HEK293 (cell line): Measurements from ENCODE around the gene SH2D4B.

Experiments used
- CTCF ChIA-PET: fragments of 350-600 bp; formaldehyde crosslinking; extraction: SDS; loops from one replicate; lab custom pipeline; 2021; ENCODE audit warnings: antibody characterized with exemption; lab: Yijun Ruan, JAX
- POLR2A ChIA-PET: fragments of 300-600 bp; formaldehyde crosslinking; extraction: SDS; loops from one replicate; lab custom pipeline; 2020; ENCODE audit warnings: antibody characterized with exemption, inconsistent platforms; lab: Yijun Ruan, JAX
- H3K27ac ChIP-seq: fragments of 200-500 bp; sonication (Bioruptor generic); 2 replicates; pipeline ENCODE4 v1.5.1; 2014; ENCODE audit warnings: low read depth, low read length, control low read depth, inconsistent platforms; ENCODE audit errors: extremely low read depth
- H3K36me3 ChIP-seq, 2 experiments: fragments of 200-500 bp in 1 of 2; sonication (Bioruptor generic) in 1 of 2; 1 replicate in 1 of 2; 2 replicates in 1 of 2; pipeline ENCODE4 v1.5.1; 2014 to 2017; ENCODE audit warnings: inconsistent platforms in 2 of 2, low read length in 2 of 2; ENCODE audit not compliant: control insufficient read depth in 2 of 2, insufficient read depth in 1 of 2
- H3K4me1 ChIP-seq: fragments of 200-500 bp; sonication (Bioruptor generic); 2 replicates; pipeline ENCODE4 v1.5.1; 2014; ENCODE audit warnings: mild to moderate bottlenecking, low read length, inconsistent platforms; ENCODE audit not compliant: control insufficient read depth, insufficient read depth
- H3K4me3 ChIP-seq: 2 replicates; pipeline ENCODE4 v1.5.1; 2011; ENCODE audit warnings: low read depth, mild to moderate bottlenecking, control low read depth, low read length, moderate library complexity
- H3K9me3 ChIP-seq: fragments of 200-500 bp; sonication (Bioruptor generic); 2 replicates; pipeline ENCODE4 v1.5.1; 2014; ENCODE audit warnings: low read depth, low read length, inconsistent platforms; ENCODE audit not compliant: control insufficient read depth, insufficient read depth
- MZF1 ChIP-seq: fragments of 450-650 bp; formaldehyde crosslinking; IDR thresholded peaks from 2 replicates; pipeline ENCODE4 v1.5.1; 2017; ENCODE audit warnings: missing biosample characterization, missing genetic modification characterization, borderline replicate concordance
- OVOL3 ChIP-seq: fragments of 450-650 bp; formaldehyde crosslinking; IDR thresholded peaks from 2 replicates; pipeline ENCODE4 v1.5.1; 2016; ENCODE audit warnings: missing biosample characterization, missing genetic modification characterization
- PRDM1 ChIP-seq: fragments of 450-650 bp; formaldehyde crosslinking; IDR thresholded peaks from 2 replicates; pipeline ENCODE4; 2016; ENCODE audit warnings: missing biosample characterization, missing genetic modification characterization
- SP7 ChIP-seq: fragments of 450-650 bp; formaldehyde crosslinking; IDR thresholded peaks from 2 replicates; pipeline ENCODE4 v1.5.1; 2016; ENCODE audit warnings: missing biosample characterization, missing genetic modification characterization
- ZIC2 ChIP-seq: fragments of 450-650 bp; formaldehyde crosslinking; IDR thresholded peaks from 2 replicates; pipeline ENCODE4 v1.5.1; 2016; ENCODE audit warnings: missing biosample characterization, missing genetic modification characterization
- ZNF335 ChIP-seq: fragments of 450-650 bp; formaldehyde crosslinking; conservative IDR thresholded peaks from 2 replicates; pipeline ENCODE4 v1.5.1; 2016; ENCODE audit warnings: missing biosample characterization, missing genetic modification characterization
- ZNF660 ChIP-seq: fragments of 450-650 bp; IDR thresholded peaks from 2 replicates; pipeline ENCODE4 v1.5.1; 2018; ENCODE audit warnings: missing biosample characterization, mild to moderate bottlenecking, missing genetic modification characterization
- ZNF670 ChIP-seq: fragments of 450-650 bp; formaldehyde crosslinking; IDR thresholded peaks from 2 replicates; pipeline ENCODE4 v1.5.1; 2016; ENCODE audit warnings: missing biosample characterization, missing genetic modification characterization, low read depth
- TF ChIP-seq, protein P1 (sequence below): fragments of 450-650 bp; formaldehyde crosslinking; IDR thresholded peaks from 2 replicates; pipeline ENCODE4 v1.5.1; 2016; ENCODE audit warnings: missing biosample characterization, missing genetic modification characterization
- TF ChIP-seq, protein P2 (sequence below): fragments of 450-650 bp; formaldehyde crosslinking; IDR thresholded peaks from 2 replicates; pipeline ENCODE4 v1.5.1; 2016; ENCODE audit warnings: missing biosample characterization, missing genetic modification characterization

The SH2D4B gene

DNA sequence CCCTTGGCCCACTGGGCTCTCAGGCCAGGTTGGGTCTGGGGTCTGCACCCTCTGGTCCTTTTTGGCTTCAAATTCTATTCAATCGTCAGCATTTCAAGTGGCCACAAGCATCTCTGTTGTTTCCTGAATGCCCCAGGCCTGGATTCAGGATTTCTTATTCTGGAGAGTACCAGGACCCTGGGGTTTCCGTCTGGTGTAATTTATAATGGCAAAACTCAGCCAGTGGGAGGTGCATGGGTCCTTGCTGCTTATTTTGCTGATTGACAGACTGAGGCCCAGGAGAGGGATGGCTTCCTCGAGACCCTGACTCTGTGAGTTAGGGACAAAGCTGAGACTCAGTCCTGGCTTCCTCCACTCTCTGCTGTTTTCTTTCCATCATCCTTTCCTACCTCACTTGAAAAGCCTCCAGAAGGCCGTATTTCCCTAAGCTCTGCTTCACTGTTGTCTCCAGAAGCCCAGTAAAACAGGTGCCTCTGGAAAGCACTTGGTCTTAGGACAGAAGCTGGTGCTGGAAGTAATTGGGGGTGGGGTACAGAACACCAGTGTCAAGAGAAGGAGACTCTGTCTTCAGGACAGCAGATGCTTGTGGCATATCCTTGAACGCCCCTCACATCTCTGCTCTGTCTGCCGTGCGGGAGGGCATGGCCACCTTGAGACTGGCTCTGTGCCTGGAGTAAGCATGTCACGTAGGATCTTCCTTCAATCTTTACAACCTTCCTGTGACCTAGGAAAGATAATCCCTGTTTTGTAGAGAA is 39.4 kb upstream of the SH2D4B start:
- POLR2A ChIA-PET, result no interaction called here
- Histone ChIP-seq H3K27ac (no peak overlapping the region), H3K4me1 (no peaks in the 10 kb centered on the region; the same call in 1 of the 2 replicates), H3K36me3 (peaks cover 0 to 5% of the 10 kb centered on the region in 2 experiments; a peak in 1 of 3 replicates), H3K4me3 (no peak overlapping the region), H3K9me3 (no peaks in the 10 kb centered on the region)
- CTCF ChIA-PET, result interaction anchor here (0.5 to 1.8 kb wide), 7 partner anchors 8 to 230 kb away, joined by 3 to 11 read pairs (median 4); no protein-coding TSS in a partner anchor
- TF ChIP-seq MZF1 (tag by site-specific recombination), result no peak
- peak; percentile 64 for TF ChIP-seq ZNF335 (tag by site-specific recombination)

DNA sequence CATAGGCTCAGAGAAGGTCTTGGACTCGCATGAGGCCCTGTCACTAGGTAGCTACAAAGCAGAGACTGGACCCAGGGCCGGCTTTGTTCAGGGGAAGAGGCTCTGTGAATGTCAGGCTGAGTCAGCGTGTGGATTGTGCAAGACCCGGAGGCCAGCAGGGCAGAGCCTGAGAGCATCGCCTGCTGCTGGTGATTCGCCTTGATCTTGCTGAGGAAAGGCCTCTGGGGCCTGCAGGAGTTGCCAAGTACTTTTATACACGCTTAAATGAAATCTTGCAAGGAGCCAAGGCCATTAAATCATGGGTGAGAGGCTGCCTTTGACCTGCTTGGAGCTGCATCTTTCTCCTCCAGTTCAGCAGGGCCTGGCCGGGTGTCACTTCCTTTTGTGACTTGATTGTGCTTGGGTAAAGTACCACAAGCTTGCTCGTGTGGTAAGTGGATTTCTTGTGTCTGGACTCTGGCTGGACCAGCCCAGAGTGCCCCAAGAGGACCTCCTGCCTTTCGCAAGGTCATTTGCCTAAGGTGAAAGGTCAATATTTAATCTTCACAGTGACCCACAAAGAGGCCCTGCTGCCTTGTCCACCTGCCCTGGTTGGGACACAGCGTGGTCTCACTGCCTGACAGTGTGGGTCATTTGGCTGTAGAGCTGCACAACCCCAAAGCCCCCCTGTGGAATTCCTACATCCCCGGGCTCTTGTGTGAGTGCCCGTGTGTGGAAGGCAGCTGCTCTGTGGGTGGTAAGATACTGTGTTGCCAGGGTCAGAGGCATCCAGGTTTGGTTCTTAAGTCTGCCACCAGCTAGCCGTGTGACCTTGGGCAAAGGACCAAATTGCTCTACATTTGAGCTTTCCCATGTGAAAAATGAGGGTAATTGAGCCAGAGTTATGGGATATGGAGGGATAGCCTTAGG is 38.6 kb upstream of the SH2D4B start:
- peaks cover 0 to 4% of the 10 kb centered on the region in 2 experiments; a peak in 1 of 3 replicates for H3K36me3 ChIP-seq
- TF ChIP-seq ZIC2, result peak; percentile 59; the same call in 1 of the 2 replicates
- peak; percentile 24; the same call in 1 of the 2 replicates for TF ChIP-seq PRDM1 (tag by site-specific recombination)
- TF ChIP-seq OVOL3 (tag by site-specific recombination), result no peak
- TF ChIP-seq ZNF660 (tag by site-specific recombination), result peak; percentile 40; the same call in 1 of the 2 replicates
- TF ChIP-seq SP7 (tag by site-specific recombination), result 0 out of 2 replicates have a peak, but pooled peaks have one; percentile 22
- TF ChIP-seq ZNF670 (tag by site-specific recombination), result no peak
- TF ChIP-seq, all 188 proteins: peak for 4
- H3K4me1 ChIP-seq, result no peaks in the 10 kb centered on the region; the same call in 1 of the 2 replicates
- no peak overlapping the region for H3K4me3 ChIP-seq
- ChIA-PET POLR2A (no interaction called here), CTCF (interaction anchor here (0.5 to 1.8 kb wide), 5 partner anchors 10 to 231 kb away, joined by 3 to 5 read pairs (median 4); no protein-coding TSS in a partner anchor)
- no peak overlapping the region for H3K27ac ChIP-seq
- H3K9me3 ChIP-seq, result no peaks in the 10 kb centered on the region

DNA sequence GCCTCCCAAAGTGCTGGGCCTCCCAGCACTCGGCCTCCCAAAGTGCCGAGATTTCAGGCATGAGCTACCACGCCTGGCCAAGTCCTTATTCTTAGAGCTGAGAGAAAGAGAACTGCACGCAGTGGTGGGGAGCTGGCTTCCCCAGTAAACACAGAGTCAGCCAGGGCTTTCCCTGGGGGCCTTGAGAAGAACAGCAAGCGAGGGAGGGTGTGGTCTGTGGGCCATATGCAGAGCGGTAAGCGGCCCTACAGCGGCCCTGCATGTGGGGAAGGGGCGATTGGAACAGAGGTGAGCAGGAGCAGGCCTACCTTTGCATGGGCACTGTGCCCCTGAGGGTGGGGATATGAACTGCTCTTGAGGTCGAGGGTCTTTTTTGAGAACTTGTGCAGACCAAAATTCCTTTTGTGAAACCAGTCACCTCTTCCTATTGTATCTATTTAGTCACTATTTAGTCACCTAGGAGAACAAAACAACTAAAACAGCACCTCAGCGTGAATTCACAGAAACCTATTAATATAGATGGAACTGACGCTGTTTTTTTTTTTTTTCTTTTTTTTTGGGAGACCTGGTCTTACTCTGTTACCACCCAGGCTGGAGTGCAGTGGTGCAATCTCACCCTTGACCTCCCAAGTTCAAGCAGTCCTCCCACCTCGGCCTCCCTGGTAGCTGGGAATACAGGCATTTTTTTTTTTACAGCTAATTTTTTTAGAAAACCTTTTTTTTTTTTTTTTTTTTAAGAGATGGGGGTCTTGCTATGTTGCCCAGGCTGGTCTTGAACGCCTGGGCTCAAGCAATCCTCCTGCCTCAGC is 36.9 kb upstream of the SH2D4B start:
- Histone ChIP-seq H3K36me3 (no peaks in the 10 kb centered on the region), H3K9me3 (no peaks in the 10 kb centered on the region), H3K4me1 (no peaks in the 10 kb centered on the region; the same call in 1 of the 2 replicates), H3K27ac (no peak overlapping the region), H3K4me3 (no peak overlapping the region)
- TF ChIP-seq, protein P1, sequence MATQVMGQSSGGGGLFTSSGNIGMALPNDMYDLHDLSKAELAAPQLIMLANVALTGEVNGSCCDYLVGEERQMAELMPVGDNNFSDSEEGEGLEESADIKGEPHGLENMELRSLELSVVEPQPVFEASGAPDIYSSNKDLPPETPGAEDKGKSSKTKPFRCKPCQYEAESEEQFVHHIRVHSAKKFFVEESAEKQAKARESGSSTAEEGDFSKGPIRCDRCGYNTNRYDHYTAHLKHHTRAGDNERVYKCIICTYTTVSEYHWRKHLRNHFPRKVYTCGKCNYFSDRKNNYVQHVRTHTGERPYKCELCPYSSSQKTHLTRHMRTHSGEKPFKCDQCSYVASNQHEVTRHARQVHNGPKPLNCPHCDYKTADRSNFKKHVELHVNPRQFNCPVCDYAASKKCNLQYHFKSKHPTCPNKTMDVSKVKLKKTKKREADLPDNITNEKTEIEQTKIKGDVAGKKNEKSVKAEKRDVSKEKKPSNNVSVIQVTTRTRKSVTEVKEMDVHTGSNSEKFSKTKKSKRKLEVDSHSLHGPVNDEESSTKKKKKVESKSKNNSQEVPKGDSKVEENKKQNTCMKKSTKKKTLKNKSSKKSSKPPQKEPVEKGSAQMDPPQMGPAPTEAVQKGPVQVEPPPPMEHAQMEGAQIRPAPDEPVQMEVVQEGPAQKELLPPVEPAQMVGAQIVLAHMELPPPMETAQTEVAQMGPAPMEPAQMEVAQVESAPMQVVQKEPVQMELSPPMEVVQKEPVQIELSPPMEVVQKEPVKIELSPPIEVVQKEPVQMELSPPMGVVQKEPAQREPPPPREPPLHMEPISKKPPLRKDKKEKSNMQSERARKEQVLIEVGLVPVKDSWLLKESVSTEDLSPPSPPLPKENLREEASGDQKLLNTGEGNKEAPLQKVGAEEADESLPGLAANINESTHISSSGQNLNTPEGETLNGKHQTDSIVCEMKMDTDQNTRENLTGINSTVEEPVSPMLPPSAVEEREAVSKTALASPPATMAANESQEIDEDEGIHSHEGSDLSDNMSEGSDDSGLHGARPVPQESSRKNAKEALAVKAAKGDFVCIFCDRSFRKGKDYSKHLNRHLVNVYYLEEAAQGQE (tag by site-specific recombination), result no peak
- TF ChIP-seq, protein P2, sequence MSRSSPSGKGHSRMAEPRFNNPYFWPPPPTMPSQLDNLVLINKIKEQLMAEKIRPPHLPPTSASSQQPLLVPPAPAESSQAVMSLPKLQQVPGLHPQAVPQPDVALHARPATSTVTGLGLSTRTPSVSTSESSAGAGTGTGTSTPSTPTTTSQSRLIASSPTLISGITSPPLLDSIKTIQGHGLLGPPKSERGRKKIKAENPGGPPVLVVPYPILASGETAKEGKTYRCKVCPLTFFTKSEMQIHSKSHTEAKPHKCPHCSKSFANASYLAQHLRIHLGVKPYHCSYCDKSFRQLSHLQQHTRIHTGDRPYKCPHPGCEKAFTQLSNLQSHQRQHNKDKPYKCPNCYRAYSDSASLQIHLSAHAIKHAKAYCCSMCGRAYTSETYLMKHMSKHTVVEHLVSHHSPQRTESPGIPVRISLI, result peak; percentile 47; the same call in 1 of the 2 replicates
- POLR2A ChIA-PET, result interaction anchor here (0.6 kb wide), 2 partner anchors 27 to 53 kb away, joined by 3 to 4 read pairs; no protein-coding TSS in a partner anchor
- CTCF ChIA-PET, result interaction anchor here (0.7 to 1.1 kb wide), 4 partner anchors 29 to 424 kb away, joined by 3 to 4 read pairs (median 4); no protein-coding TSS in a partner anchor
